ENCODE data around the gene LPAR1. TPM values are rescaled to one million over a fixed set of nuclear protein-coding genes. Genes with fewer than 3 reads are reported as not detected.

Gene LPAR1
- total RNA-seq, 1 donor from 2014 or later: 13.8 TPM

DNA sequence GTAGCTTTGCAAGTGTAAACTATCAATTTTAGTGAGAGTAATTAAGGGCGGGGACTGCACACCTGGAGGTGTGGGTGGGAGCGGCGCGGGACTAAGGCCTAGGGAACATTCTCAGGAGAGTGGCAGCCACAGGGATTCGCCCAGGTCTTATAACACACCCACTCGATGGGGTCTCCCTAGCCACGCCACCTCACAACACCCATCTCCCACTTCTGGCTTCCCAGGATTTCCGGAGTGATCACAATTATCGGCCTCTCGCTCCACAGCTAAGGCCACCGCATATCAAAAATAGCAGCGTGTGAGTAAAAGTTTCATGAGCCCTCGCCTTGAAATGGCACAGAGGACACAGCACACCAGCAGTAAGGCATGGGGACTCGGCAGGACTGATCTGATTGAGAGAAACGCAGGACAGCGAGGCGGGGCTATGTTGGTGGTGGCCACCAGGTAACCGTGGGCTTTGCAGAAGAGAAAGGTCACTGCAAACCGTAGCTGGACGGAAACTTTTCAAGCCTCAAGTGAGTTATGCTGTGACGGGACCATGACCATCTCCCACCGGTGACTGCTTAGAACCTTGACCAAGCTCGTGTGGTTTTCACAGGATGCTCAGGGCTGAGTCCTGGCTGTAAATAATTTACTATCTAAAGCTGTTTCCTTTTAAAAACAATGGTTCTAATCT, 1.1 kb upstream of the LPAR1 start:
- intact Hi-C loops (cut with DNase I): loop anchor here (5.0 kb wide), 1 partner anchor 258 kb away; no protein-coding TSS in a partner anchor
- ATAC-seq (no peak), DNase-seq (ENCODE audit: missing footprints) (no peak)

DNA sequence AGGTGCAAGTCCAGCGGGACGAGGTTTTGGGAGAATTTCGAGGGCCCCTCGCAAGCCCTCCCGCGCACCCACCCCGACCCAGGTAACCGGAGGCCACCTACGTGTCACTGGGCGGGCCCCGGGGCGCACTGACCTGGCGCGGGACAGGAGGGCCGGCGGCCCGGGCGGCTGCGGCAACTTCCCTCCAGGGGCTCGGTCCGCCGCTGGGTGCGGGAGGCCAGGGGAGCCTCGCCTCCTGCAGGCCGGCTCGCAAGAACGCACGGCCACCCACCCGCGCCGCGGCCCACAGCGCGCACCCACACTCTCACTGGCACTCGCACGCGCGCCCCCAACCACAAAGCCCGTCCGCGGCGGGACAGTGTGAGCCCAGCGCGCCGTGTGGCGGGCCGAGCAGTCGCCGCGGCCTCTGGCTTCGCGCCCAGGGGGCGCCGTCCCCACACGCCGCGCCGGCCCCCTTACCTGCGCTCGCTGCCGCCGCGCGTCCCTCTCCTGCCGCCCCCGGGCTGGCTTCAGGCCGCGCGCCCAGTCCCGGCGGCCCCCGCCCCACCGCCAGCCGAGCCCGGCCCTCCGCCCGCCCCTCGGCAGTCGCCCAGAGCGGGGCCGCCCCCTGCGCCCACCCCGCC, 451 bp downstream of the LPAR1 start:
- intact Hi-C loops (cut with DNase I): loop anchor here (5.0 kb wide), 1 partner anchor 259 kb away; no protein-coding TSS in a partner anchor
- ATAC-seq (peak; percentile 20), DNase-seq (ENCODE audit: missing footprints) (peak; percentile 70)

DNA sequence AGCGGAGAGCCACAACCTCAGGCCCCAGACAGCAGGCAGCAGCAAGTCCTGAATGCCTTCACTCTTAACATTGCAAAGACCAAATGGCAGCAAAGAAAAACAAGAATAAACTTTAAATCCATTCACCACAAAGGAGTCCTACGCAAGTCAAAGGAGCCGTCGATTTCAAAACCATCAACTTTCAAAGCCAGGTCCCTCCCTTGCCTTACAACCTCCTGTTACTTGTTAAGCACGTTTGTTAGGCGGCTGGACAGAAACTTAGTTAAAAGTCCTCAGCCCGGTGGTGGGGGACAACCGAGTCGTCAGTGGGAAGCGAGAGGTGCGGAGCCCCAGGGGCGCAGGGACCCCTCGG, 938 bp downstream of the LPAR1 start:
- intact Hi-C loops (cut with DNase I): loop anchor here (5.0 kb wide), 1 partner anchor 260 kb away; no protein-coding TSS in a partner anchor
- ATAC-seq (peak; percentile 4), DNase-seq (ENCODE audit: missing footprints) (no peak)

DNA sequence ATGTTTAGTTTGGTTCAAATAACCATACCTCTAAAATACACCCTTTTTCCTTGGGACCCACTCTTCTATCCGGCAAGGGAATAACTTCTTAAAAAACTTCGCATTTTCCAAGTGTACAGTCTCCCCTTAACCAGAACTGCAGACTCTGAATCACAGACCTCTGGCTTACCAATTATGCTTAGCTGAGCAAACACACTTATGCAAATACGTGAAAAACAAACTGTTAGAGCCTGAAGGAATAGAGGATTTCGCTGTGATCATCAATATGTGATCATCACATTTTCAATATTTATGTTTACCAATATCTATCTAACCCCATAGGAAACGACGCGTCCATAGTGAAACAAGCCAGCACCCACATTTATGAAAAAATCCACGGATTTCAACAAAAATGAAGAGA, 1.3 kb downstream of the LPAR1 start:
- intact Hi-C loops (cut with DNase I): loop anchor here (5.0 kb wide), 1 partner anchor 260 kb away; no protein-coding TSS in a partner anchor
- no peak for ATAC-seq
- no peak for DNase-seq (ENCODE audit: missing footprints)

DNA sequence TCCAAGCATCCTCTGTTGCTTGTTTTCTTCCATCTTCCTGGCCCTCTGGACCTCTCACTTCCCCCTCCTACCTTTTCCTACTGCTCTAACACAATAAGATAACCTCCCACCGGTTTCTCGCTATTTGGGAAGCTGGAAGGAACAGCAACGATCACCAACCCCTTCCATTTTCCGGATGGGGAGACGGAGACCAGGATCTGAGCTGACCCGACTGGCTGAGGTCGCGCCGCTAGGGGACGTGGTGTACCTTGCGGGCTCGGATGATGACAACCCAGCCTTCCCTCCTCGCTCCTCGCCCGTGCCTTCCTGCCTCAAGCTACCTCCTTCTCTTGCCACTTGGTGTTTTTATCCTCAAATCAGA, 1.9 kb downstream of the LPAR1 start:
- DNase-seq (ENCODE audit: missing footprints) (peak; percentile 76), ATAC-seq (peak; percentile 66)
- intact Hi-C loops (cut with DNase I): loop anchor here (5.0 kb wide), 1 partner anchor 261 kb away; no protein-coding TSS in a partner anchor

DNA sequence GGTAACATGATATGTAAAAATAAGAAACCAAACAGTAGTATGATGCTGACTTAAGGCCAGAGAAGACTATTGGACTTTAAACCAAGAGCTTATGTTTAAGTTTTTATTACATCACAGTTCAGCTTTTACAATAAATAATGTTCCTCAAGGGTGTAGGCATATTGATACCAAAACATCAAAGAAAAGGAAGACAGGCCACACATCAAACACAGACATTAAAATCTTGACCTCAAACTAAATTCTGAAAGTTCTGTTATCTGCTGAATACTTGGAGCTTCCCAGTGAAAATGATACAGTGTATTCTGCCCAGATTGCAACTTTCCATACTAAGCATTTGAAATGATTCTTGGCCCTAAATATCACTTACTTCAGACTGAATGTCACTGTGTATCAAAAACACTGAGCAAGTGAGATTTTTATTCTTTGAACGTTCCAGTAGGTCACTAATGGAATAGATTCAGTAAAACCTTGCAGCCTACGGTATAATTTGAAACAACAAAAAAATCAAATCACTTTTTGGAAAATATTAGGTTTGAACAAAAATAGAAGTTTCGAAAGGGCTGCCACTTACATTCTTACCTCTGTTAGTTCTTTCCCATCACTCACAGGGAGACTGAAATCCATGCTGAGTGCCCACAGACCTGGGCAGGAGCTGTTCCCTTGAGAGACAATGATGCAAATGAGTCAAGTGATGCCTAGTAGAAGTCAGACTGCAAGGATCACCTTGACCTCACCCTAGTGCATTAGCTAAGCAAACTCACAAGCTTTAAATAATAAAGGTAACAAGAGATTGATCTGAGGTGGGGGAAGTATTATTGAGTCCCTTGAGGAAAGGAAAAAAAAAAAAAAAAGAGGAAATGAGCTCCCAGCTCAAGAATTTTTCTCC, 2.5 kb downstream of the LPAR1 start:
- intact Hi-C loops (cut with DNase I): loop anchor here (5.0 kb wide), 1 partner anchor 262 kb away; no protein-coding TSS in a partner anchor
- no peak for ATAC-seq
- DNase-seq (ENCODE audit: missing footprints): no peak

DNA sequence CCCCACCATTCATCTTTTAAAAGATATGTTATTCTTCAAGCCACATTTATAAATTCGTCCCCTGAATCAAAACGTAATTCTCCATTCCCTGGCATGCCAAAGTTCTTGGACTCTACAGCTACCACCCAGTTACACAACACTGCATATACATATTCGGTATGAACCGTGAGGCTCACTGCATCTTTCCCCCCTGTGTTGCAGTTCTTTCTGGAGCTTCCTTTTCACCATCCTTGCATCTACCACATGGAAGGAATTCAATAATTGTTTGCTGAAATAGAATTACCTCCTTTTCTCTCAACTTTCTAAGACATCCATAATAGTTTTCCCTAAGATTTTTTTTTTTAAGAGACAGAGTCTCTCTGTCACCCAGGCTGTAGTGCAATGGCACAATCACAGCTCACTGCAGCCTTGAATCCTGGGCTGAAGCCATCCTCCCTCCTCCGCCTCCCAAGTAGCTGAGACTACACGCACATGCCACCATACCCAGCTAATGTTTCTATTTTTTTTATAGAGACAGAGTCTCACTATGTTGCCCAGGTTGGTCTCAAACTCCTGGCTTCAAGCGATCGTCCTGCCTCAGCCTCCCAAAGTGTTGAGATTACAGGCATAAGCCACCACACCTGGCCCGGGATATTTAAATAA, 3.3 kb downstream of the LPAR1 start:
- DNase-seq (ENCODE audit: missing footprints) (no peak), ATAC-seq (no peak)
- intact Hi-C loops (cut with DNase I): loop anchor here (5.0 kb wide), 1 partner anchor 262 kb away; no protein-coding TSS in a partner anchor

DNA sequence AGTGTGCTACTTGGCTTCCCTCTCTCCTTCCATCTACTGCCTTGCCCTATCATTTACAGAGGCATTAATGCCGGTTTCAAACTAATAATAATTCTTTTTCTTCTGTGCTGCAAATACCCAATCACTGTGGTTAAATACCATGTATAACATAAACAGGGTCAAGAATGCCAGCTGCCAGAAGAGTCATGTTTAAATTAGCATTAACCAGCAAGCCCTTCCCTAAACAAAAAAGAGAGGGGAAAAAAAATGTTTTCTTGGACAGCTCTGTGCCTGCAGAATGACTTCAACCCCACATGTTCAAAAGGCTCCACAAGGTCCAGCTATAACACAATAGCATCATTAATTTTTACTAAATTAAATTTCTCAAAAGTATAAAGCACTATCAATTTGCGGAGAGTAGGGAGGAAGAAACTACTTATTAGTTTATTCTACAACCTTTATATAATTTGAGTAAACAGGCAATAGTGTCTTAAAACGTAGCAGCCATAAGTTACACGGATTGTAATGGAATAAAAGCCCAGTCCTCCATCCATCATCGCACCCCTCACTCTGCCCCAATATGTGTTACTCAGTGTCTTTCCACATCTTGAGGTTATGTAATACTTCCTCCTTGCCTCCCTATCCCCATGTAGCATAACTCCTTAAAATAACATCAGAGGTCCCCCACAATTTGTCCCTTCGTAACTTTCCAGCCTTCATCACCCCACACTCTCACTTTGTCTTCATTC, 3.9 kb downstream of the LPAR1 start:
- no peak for DNase-seq (ENCODE audit: missing footprints)
- ATAC-seq: no peak
- intact Hi-C loops (cut with DNase I): no loop called here

DNA sequence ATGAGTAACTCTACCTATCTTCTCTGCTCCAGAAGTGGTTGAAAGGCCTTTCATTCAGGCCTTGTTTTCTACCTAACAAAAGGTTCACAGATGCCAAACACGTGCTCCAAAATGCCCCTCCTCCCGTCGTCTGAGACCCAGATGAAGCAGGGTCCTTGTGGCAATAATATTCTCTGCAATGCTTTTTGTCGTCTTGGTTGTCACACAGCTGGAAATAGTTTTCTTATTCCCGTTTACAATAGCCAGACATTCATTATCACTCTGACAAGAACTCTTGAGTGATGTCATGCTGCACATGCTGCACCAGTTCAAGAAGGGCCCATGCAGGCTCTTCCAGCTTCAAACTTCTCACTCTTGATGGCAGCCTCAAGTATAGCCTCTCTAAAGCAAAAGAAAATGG, 7.8 kb downstream of the LPAR1 start:
- no peak for DNase-seq (ENCODE audit: missing footprints)
- peak; percentile 34 for ATAC-seq
- intact Hi-C loops (cut with DNase I): no loop called here

DNA sequence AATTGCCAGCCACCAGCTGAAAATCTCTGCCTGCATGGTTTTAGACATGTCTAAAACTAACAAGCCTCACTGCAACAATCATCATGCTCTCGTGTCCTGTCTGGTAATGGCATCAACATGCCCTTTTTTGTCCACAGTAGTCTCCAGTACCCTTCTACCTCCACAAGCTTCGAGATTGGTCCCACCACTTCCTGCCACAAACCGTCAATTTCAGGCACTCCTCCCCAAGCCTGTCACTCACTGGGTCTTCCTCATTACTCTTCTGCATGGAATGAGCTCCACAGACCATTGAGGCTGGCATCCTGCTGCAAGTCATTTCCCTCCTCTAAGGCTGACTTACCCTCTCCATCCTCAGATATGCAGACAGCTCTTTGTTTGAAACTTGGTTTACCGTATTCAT, 9.0 kb downstream of the LPAR1 start:
- intact Hi-C loops (cut with DNase I): no loop called here
- no peak for DNase-seq (ENCODE audit: missing footprints)
- ATAC-seq: no peak

DNA sequence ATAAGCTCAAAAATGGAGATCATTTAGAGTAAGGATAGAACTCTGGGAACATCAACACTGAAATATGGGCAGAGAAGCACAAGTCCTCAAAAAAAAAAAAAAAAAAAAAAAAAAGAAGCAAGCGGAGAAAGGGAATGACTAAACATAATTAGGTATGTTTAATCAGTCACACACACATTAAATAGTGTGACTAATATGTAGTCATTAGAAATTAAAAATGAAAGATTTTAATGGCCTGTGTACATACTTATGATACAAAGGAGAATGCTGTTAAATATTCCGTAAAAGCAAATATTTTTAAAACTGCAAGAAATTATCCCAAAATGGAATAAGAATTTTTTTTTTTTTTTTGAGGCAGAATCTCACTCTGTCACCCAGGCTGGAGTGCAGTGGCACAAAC, 10.5 kb downstream of the LPAR1 start:
- intact Hi-C loops (cut with DNase I): no loop called here
- ATAC-seq (no peak), DNase-seq (ENCODE audit: missing footprints) (no peak)

DNA sequence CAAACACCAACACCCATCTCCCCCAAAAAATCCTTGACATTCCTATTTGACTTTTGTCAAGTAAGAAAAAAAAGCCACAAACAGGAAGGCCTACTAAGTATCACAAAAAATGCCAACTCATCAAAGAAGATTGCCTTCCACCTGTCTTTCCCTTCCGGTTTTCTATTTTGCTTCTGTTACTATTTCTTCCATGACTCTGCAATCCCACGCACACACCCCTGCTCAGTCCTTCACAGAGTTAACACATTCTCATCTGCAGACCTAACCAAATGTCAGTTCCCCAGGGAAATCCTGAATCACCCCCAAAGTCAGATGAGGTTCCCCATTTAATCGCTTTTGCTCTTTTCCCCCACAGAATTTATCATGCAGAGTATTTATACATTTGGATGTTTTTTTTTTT, 15.1 kb downstream of the LPAR1 start:
- no peak for DNase-seq (ENCODE audit: missing footprints)
- intact Hi-C loops (cut with DNase I): no loop called here
- ATAC-seq: no peak

DNA sequence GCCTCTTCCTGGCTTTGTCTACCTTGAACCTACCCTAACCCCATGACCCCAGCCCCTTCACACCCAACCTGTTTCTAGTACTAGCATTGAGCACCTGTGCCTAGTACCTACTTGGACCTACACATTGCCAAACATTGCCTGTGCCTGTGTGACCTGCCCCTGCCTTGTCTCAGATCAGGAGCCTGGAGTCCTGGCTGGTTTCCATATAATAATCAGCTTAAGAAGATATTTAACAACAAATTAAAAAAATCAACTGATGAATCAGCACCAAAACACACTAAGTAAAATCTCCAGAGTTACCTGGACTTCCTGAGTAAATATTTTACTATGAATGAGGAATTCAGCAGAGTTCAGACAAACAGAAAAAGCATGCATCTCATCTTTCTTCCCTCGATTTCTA, 17.7 kb downstream of the LPAR1 start:
- DNase-seq (ENCODE audit: missing footprints): no peak
- no peak for ATAC-seq
- intact Hi-C loops (cut with DNase I): no loop called here

DNA sequence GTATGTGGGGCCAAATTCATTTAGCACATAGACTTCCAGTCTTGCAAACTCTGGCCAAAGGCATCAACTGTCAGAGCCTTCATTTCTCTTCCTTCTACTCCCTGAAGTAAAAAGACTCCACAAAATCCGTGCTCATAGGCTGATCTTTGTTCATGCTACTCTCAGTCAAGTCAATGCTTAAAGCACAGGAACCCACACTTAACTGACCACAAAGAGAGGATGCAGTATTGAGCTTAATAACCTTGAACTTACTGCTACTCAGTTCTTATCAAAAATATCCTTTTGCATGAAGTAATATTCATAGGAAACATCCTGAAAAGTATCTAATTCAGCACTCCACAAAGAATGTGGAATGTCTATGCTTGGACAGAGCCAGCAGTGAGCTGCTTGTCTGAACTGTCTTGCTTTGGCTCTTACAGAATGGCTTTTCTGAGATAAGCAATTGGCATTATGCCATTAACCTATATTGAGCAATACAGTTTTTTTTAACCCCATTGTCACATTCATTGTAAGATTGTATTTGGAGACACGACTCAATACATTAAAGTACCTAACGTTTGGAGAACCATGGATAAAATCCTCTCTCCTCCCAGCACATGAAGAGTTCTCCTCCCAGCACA, 21.7 kb downstream of the LPAR1 start:
- intact Hi-C loops (cut with DNase I): no loop called here
- ATAC-seq: peak; percentile 56

DNA sequence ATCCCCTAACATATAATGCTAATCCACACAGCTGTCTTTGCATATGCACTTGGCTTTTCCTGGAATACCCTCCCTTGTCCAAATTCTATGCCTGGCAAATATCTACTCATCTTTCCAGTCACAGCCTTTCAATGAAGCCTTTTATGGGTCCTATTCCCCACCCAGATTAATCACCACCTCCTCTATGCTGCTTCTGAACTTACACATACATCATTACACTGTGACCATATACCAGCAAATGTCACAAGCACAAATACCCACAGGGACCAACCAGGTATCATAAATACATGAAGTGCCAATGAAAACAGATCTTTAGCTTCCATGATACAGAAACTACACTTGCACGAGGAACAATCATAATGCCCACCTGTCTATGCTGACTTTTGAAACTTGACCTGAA, 22.3 kb downstream of the LPAR1 start:
- ATAC-seq: no peak
- intact Hi-C loops (cut with DNase I): no loop called here
- DNase-seq (ENCODE audit: missing footprints): no peak

More for the DNA sequence above, 21.7 kb downstream of the LPAR1 start:
- DNase-seq (ENCODE audit: missing footprints): no peak

DNA sequence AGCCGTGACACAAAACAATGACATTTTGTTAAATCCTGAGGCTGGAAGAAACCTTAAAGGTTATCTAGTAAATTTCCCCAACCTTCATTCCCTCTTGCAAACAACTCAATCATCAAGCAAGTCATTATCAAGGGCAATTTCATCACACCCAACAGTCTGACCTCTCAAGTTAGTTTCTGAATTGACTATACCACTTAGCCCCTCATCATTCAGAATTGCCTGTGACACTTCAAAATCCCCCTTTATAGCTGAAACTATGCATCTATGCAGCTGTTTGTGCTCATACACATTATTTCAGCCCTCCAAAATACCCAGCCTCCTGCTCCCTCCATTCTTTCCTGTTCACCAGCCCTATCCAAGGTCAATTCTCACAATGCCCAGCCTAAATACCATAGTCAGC, 24.6 kb downstream of the LPAR1 start:
- DNase-seq (ENCODE audit: missing footprints): no peak
- ATAC-seq: no peak
- intact Hi-C loops (cut with DNase I): no loop called here

DNA sequence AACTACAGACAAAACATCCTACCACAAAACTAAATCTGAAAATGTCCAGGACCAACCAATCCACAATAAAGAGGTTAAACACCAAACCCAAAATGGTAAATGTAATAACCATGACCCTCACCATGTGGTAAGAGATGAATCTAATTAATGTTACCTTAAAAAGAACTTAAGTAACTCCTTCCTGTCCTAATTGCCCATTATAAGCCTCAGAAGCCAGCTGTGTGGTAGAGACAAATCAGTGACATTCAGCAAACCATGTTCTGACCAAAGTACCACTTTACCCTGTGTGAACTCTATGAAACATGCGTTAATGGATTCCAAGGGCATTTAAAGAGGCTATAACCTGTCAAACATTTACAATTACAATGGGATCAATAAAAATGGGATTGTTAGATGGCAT, 25.0 kb downstream of the LPAR1 start:
- ATAC-seq (no peak), DNase-seq (ENCODE audit: missing footprints) (no peak)
- intact Hi-C loops (cut with DNase I): no loop called here
